Endodermal cell (in vitro differentiated cells): ENCODE measurements around the gene DNAH6. TPM values are rescaled to one million over a fixed set of nuclear protein-coding genes. Genes with fewer than 3 reads are reported as not detected.

Experiments
- DNase-seq: peaks from one replicate; pipeline ENCODE4 v3.0.0-alpha.2; 2017
- H3K27ac ChIP-seq: 2 replicates; pipeline ENCODE4 v1.5.1; 2013; ENCODE audit warnings: mild to moderate bottlenecking, low read depth, low read length, moderate library complexity
- H3K27me3 ChIP-seq: 2 replicates; pipeline ENCODE4 v1.6.1; 2013; ENCODE audit warnings: mild to moderate bottlenecking, low read length, moderate library complexity; ENCODE audit not compliant: insufficient read depth, control insufficient read depth, poor library complexity, severe bottlenecking
- H3K36me3 ChIP-seq: 2 replicates; pipeline ENCODE4 v1.7.0; 2013; ENCODE audit warnings: mild to moderate bottlenecking, low read length, moderate library complexity; ENCODE audit not compliant: control insufficient read depth, insufficient read depth
- H3K4me1 ChIP-seq: one replicate; pipeline ENCODE4 v1.7.0; 2013; ENCODE audit warnings: low read length; ENCODE audit not compliant: control insufficient read depth, insufficient read depth
- H3K4me3 ChIP-seq: 2 replicates; pipeline ENCODE4 v1.5.1; 2013; ENCODE audit warnings: mild to moderate bottlenecking, low read length, moderate library complexity
- H3K9ac ChIP-seq: 2 replicates; pipeline ENCODE4 v1.6.1; 2013; ENCODE audit warnings: mild to moderate bottlenecking, low read length, moderate library complexity; ENCODE audit not compliant: poor library complexity, severe bottlenecking; ENCODE audit errors: extremely low read depth
- H3K9me3 ChIP-seq: 2 replicates; pipeline ENCODE4 v1.6.1; 2013; ENCODE audit warnings: mild to moderate bottlenecking, low read length, moderate library complexity; ENCODE audit not compliant: control insufficient read depth
- H3K27ac Mint-ChIP-seq: 2 replicates; pipeline ENCODE4 v1.8.0; 2020; ENCODE audit warnings: mixed read lengths
- H3K27me3 Mint-ChIP-seq: 2 replicates; pipeline ENCODE4 v1.8.0; 2021; ENCODE audit warnings: mild to moderate bottlenecking, mixed read lengths; ENCODE audit not compliant: insufficient read depth
- H3K36me3 Mint-ChIP-seq: 2 replicates; pipeline ENCODE4 v1.8.0; 2020; ENCODE audit warnings: low read depth, mixed read lengths
- H3K4me1 Mint-ChIP-seq: 2 replicates; pipeline ENCODE4 v1.8.0; 2020; ENCODE audit warnings: mixed read lengths
- H3K4me3 Mint-ChIP-seq: 2 replicates; pipeline ENCODE4 v1.8.0; 2020; ENCODE audit warnings: mild to moderate bottlenecking, moderate library complexity, mixed read lengths
- H3K9me3 Mint-ChIP-seq: 2 replicates; pipeline ENCODE4 v1.8.0; 2020; ENCODE audit warnings: mild to moderate bottlenecking, mixed read lengths
- WGBS, 2 experiments: methylation state at CpG; one replicate each; pipeline versions ENCODE4 v1.1.5 to v1.1.7; 2013; ENCODE audit warnings: missing lambda C conversion rate in 2 of 2, mixed read lengths in 1 of 2; ENCODE audit not compliant: insufficient coverage in 1 of 2, insufficient read length in 1 of 2; 5-methylcytosine and 5-hydroxymethylcytosine counted together
- total RNA-seq, 2 donors: library from RNA; stranded (reverse); fragmentation: NEBNext Ultra II Directional in 1 of 2; extraction: Animal tissue kit (Norgen Biotek cat#: 25700) in 1 of 2; gene quantifications; 2 replicates in 1 of 2; 3 replicates in 1 of 2; pipeline ENCODE4 v1.2.1, GENCODE V29; 2021
- TF ChIP-seq, protein P1 (sequence below): fragments of 200-600 bp; sonication (generic); conservative IDR thresholded peaks from 2 replicates; pipeline ENCODE4 v1.5.0; 2021; ENCODE audit warnings: antibody characterized with exemption, mild to moderate bottlenecking

The DNAH6 gene
- total RNA-seq, 2 donors from 2014 or later = 1.6 to 2.0 TPM

GRCh38 chr2:84725717-84726116 is 209.4 kb downstream of the DNAH6 start:
- TF ChIP-seq, protein P1, sequence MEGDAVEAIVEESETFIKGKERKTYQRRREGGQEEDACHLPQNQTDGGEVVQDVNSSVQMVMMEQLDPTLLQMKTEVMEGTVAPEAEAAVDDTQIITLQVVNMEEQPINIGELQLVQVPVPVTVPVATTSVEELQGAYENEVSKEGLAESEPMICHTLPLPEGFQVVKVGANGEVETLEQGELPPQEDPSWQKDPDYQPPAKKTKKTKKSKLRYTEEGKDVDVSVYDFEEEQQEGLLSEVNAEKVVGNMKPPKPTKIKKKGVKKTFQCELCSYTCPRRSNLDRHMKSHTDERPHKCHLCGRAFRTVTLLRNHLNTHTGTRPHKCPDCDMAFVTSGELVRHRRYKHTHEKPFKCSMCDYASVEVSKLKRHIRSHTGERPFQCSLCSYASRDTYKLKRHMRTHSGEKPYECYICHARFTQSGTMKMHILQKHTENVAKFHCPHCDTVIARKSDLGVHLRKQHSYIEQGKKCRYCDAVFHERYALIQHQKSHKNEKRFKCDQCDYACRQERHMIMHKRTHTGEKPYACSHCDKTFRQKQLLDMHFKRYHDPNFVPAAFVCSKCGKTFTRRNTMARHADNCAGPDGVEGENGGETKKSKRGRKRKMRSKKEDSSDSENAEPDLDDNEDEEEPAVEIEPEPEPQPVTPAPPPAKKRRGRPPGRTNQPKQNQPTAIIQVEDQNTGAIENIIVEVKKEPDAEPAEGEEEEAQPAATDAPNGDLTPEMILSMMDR = no peak
- no peak overlapping the region for H3K4me3 Mint-ChIP-seq
- Histone ChIP-seq H3K9me3 (no peaks in the 10 kb centered on the region), H3K27me3 (peaks cover 13% of the 10 kb centered on the region), H3K4me1 (no peaks in the 10 kb centered on the region), H3K4me3 (no peak overlapping the region), H3K9ac (no peak overlapping the region), H3K27ac (no peak overlapping the region), H3K36me3 (no peaks in the 10 kb centered on the region)
- no peak for DNase-seq
- no peaks in the 10 kb centered on the region for H3K36me3 Mint-ChIP-seq
- H3K4me1 Mint-ChIP-seq = no peaks in the 10 kb centered on the region
- no peak overlapping the region for H3K27ac Mint-ChIP-seq
- 96 to 100% methylated on average over 1 of the region's 1 CpG for WGBS, 2 experiments
- peaks cover 13% of the 10 kb centered on the region for H3K27me3 Mint-ChIP-seq
- H3K9me3 Mint-ChIP-seq = no peaks in the 10 kb centered on the region

DNA sequence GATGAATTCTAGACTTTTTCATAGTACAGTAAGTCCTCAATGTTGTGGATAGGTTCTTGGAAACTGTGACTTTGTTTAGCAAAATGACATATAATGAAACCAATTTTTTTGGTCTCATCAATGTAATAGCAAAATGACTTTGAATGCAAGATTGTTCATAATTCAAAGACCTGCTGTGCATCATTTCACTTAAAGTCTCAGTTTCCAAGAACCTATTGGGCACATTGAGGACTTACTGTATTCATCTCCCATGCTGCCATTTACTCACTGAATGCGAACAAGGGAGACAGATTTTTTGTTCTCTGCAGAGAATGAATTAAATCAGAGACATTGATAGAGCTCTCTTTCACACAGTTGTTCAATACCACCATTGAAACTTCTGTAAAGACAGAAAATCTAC is 211.0 kb downstream of the DNAH6 start:
- Histone ChIP-seq H3K36me3 (no peaks in the 10 kb centered on the region), H3K9ac (no peak overlapping the region), H3K27ac (no peak overlapping the region)

DNA sequence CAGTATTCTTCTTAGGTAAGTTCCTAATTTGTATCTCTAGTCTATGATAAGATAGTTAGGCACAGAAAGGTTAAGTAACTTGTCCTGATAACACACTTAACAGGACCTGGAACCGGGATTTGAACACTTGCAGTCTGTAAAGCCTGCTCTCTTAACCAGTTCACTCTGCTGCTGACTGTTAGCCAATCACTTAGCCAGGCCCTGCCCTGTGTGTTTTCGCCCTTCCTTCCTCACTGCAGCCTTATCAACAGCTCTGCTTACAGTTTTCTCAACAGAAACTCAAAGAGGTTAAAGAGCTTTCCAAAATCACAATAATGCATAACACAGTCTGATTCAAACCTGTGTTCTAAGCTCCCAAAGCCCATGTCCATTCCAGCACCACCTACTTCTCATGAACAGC is 212.9 kb downstream of the DNAH6 start:
- H3K9ac ChIP-seq = no peak overlapping the region
- TF ChIP-seq, protein P1 = no peak
- Mint-ChIP-seq H3K4me3 (no peak overlapping the region), H3K27me3 (no peaks in the 10 kb centered on the region), H3K4me1 (no peaks in the 10 kb centered on the region), H3K36me3 (no peaks in the 10 kb centered on the region), H3K27ac (no peak overlapping the region), H3K9me3 (no peaks in the 10 kb centered on the region)
- H3K4me1 ChIP-seq = no peaks in the 10 kb centered on the region
- no peaks in the 10 kb centered on the region for H3K36me3 ChIP-seq
- H3K27ac ChIP-seq = no peak overlapping the region
- no peaks in the 10 kb centered on the region for H3K9me3 ChIP-seq
- no peak overlapping the region for H3K4me3 ChIP-seq
- no peak for DNase-seq
- 85 to 92% methylated on average over 2 of the region's 2 CpGs for WGBS, 2 experiments
- peaks cover 6% of the 10 kb centered on the region for H3K27me3 ChIP-seq

More for the DNA sequence above, 211.0 kb downstream of the DNAH6 start:
- Mint-ChIP-seq H3K36me3 (no peaks in the 10 kb centered on the region), H3K27ac (no peak overlapping the region), H3K9me3 (no peaks in the 10 kb centered on the region), H3K4me3 (no peak overlapping the region), H3K27me3 (peaks cover 7% of the 10 kb centered on the region), H3K4me1 (no peaks in the 10 kb centered on the region)
- no peak for DNase-seq
- no peaks in the 10 kb centered on the region for H3K4me1 ChIP-seq
- H3K27me3 ChIP-seq = peaks cover 10% of the 10 kb centered on the region
- TF ChIP-seq, protein P1 = no peak
- H3K4me3 ChIP-seq = no peak overlapping the region
- H3K9me3 ChIP-seq = no peaks in the 10 kb centered on the region
- WGBS, 2 experiments = 75% methylated on average over 1 of the region's 1 CpG; no CpG with 5 or more reads in 1 of the 2 experiments
